B cell (primary cell): ENCODE results near the gene EID2. TPM values are rescaled to one million over a fixed set of nuclear protein-coding genes. Genes with fewer than 3 reads are reported as not detected.

ENCODE experiments used
- ATAC-seq: fragments of 200-7000 bp; cut with Tn5 transposase; one replicate; pipeline ENCODE4 v1.10.0; 2021; ENCODE audit warnings: low read depth, mild to moderate bottlenecking, moderate number of reproducible peaks, moderate library complexity
- CTCF ChIA-PET: fragments of 350-600 bp; sonication (Branson Sonifier 250); formaldehyde crosslinking; loops from one replicate; lab custom pipeline; 2021; ENCODE audit warnings: antibody characterized with exemption, inconsistent platforms; lab: Charles Lee
- POLR2A ChIA-PET: fragments of 350-600 bp; sonication (Branson Sonifier 250); formaldehyde crosslinking; loops from one replicate; lab custom pipeline; 2021; ENCODE audit warnings: antibody characterized with exemption; lab: Charles Lee
- DNase-seq: peaks from one replicate; pipeline ENCODE4 v3.0.0; 2013
- H2AFZ ChIP-seq: 2 replicates; pipeline ENCODE4 v1.6.1; 2012; ENCODE audit warnings: mild to moderate bottlenecking, low read depth, low read length; ENCODE audit not compliant: insufficient read depth, poor library complexity, severe bottlenecking
- H3K27ac ChIP-seq, 2 donors: 1 replicate in 1 of 2; 2 replicates in 1 of 2; pipeline ENCODE4 v1.5.1; 2012 to 2013; ENCODE audit warnings: low read length in 2 of 2, mild to moderate bottlenecking in 2 of 2, moderate library complexity in 1 of 2
- H3K27me3 ChIP-seq, 4 experiments: fragments of 200-600 bp in 1 of 4; sonication (generic) in 1 of 4; replicated peaks in 1 of 4; 1 replicate in 2 of 4; 2 replicates in 2 of 4; pipeline versions ENCODE4 v1.6.1 to v1.7.0; 2013 to 2016; ENCODE audit warnings: low read length in 3 of 4, mild to moderate bottlenecking in 2 of 4, mixed read lengths in 1 of 4, moderate library complexity in 1 of 4; ENCODE audit not compliant: insufficient read depth in 4 of 4, control insufficient read depth in 3 of 4; ENCODE audit errors: control extremely low read depth in 1 of 4
- H3K36me3 ChIP-seq, 2 experiments: replicated peaks in 1 of 2; 1 replicate in 1 of 2; 2 replicates in 1 of 2; pipeline versions ENCODE4 v1.6.1 to v1.7.1; 2013; ENCODE audit warnings: low read length in 1 of 2; ENCODE audit not compliant: insufficient read depth in 2 of 2, control insufficient read depth in 1 of 2; ENCODE audit errors: control extremely low read depth in 1 of 2, extremely low read depth in 1 of 2
- H3K4me1 ChIP-seq, 2 donors: fragments of 200-600 bp in 1 of 2; sonication (generic) in 1 of 2; 1 replicate in 1 of 2; 2 replicates in 1 of 2; pipeline versions ENCODE4 v1.5.1 to v1.6.1; 2013 to 2017; ENCODE audit warnings: low read length in 2 of 2; ENCODE audit not compliant: control insufficient read depth in 2 of 2, insufficient read depth in 2 of 2
- H3K4me2 ChIP-seq: replicated peaks from 2 replicates; pipeline ENCODE3; 2012; ENCODE audit warnings: mild to moderate bottlenecking, low read depth, low read length; ENCODE audit not compliant: poor library complexity, severe bottlenecking
- H3K4me3 ChIP-seq, 5 experiments: fragments of 200-600 bp in 1 of 5; sonication (generic) in 1 of 5; 1 replicate in 3 of 5; 2 replicates in 2 of 5; pipeline versions ENCODE4 v1.5.1 to v1.7.0; 2011 to 2016; ENCODE audit warnings: low read length in 4 of 5, mild to moderate bottlenecking in 4 of 5, low read depth in 2 of 5, control low read depth in 1 of 5, moderate library complexity in 1 of 5; ENCODE audit not compliant: insufficient read depth in 1 of 5; ENCODE audit errors: control extremely low read depth in 1 of 5, extremely low read depth in 1 of 5
- H3K79me2 ChIP-seq: fragments of 200-600 bp; sonication (generic); one replicate; pipeline ENCODE4 v1.6.0; 2016; ENCODE audit warnings: low read length; ENCODE audit not compliant: control insufficient read depth, insufficient read depth
- H3K9ac ChIP-seq: fragments of 200-600 bp; sonication (generic); 2 replicates; pipeline ENCODE4 v1.6.1; 2017; ENCODE audit warnings: mild to moderate bottlenecking, low read length, moderate library complexity
- H3K9me3 ChIP-seq, 3 donors: one replicate each; pipeline versions ENCODE4 v1.6.1 to v1.7.1; 2013; ENCODE audit warnings: low read length in 2 of 3; ENCODE audit not compliant: control insufficient read depth in 2 of 3, insufficient read depth in 1 of 3; ENCODE audit errors: control extremely low read depth in 1 of 3
- H4K20me1 ChIP-seq: 2 replicates; pipeline ENCODE4 v1.6.0; 2012; ENCODE audit warnings: mild to moderate bottlenecking, low read length; ENCODE audit not compliant: insufficient read depth, control insufficient read depth, poor library complexity, severe bottlenecking
- H3K27ac Mint-ChIP-seq: one replicate; pipeline ENCODE4 v1.8.0; 2021; ENCODE audit warnings: mixed read lengths
- H3K27me3 Mint-ChIP-seq: one replicate; pipeline ENCODE4 v1.8.0; 2021; ENCODE audit warnings: mixed read lengths
- H3K4me1 Mint-ChIP-seq: one replicate; pipeline ENCODE4 v1.8.0; 2021; ENCODE audit warnings: mixed read lengths
- H3K4me3 Mint-ChIP-seq: one replicate; pipeline ENCODE4 v1.8.0; 2021; ENCODE audit warnings: mixed read lengths
- H3K9me3 Mint-ChIP-seq: one replicate; pipeline ENCODE4 v1.8.0; 2022; ENCODE audit warnings: mixed read lengths; ENCODE audit not compliant: insufficient read depth
- EZH2 ChIP-seq: IDR thresholded peaks from 2 replicates; pipeline ENCODE4 v1.6.1; 2012; ENCODE audit warnings: borderline replicate concordance, low read depth, mild to moderate bottlenecking, moderate library complexity, low read length; ENCODE audit not compliant: insufficient read depth, poor library complexity, severe bottlenecking
- WGBS: methylation state at CpG from one replicate; pipeline ENCODE4 v1.1.5; 2013; ENCODE audit warnings: missing lambda C conversion rate; ENCODE audit not compliant: insufficient coverage; 5-methylcytosine and 5-hydroxymethylcytosine counted together
- intact Hi-C: fragments of 100-400 bp; cut with micrococcal nuclease; formaldehyde crosslinking; loops from one replicate; pipeline ENCODE4 v1.10.0; 2022
- polyA plus RNA-seq: library from polyadenylated mRNA; depleted of rRNA; stranded (reverse); fragments of >200 nt; gene quantifications from 2 replicates; pipeline ENCODE4 v1.2.3, GENCODE V29; 2012
- total RNA-seq, 2 donors: library from RNA; stranded (reverse); fragments of 120-200 nt in 1 of 2; gene quantifications; 1 replicate in 1 of 2; 2 replicates in 1 of 2; pipeline versions ENCODE4 v1.2.3 to v1.2.4, GENCODE V29; 2013 to 2022
- TF ChIP-seq, protein P1 (sequence below): fragments of 200-600 bp; IDR thresholded peaks from one replicate; pipeline ENCODE4 v1.8.0; 2022; ENCODE audit warnings: antibody characterized with exemption, mild to moderate bottlenecking

Gene EID2
- total and polyA plus RNA-seq, 2 donors (not counting 1 experiment from before 2014, with no cell fraction given), result 6.2 to 14.1 TPM

DNA sequence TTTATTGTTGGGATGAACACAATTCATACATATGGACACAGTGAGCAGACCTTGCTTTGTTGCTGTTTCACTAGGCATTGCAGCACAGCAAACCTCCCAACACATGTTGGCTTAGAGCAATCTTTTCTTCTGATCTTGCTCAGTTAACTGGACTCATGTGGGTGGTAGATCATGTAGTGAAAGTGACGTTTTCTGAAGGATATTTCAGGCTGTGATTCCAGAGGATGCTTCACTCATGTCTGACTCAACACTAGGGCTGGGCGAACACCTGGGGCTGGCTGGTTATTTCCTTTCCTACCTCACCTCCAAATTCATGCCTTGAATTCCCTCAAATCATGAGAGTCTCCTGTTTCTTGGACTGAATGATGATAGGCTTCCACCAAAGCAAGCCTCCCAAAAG lies 48.1 kb upstream of the EID2 start:
- H3K27me3 ChIP-seq, result peaks cover 0 to 33% (median 5%) of the 10 kb centered on the region in 4 experiments
- Mint-ChIP-seq H3K9me3 (no peaks in the 10 kb centered on the region), H3K4me1 (no peaks in the 10 kb centered on the region), H3K4me3 (no peak overlapping the region), H3K27me3 (peaks cover 33% of the 10 kb centered on the region), H3K27ac (no peak overlapping the region)
- DNase-seq, result no peak
- H3K4me2 ChIP-seq, result no peak overlapping the region
- no peaks in the 10 kb centered on the region for H4K20me1 ChIP-seq
- intact Hi-C loops, result no loop called here
- ATAC-seq, result no peak
- no peaks in the 10 kb centered on the region for H3K79me2 ChIP-seq
- CTCF ChIA-PET, result no interaction called here
- H3K4me1 ChIP-seq, result peaks cover 0 to 4% of the 10 kb centered on the region in 2 donors
- POLR2A ChIA-PET, result no interaction called here
- no peaks in the 10 kb centered on the region for H3K9me3 ChIP-seq
- no peak overlapping the region for H3K4me3 ChIP-seq
- no peak for TF ChIP-seq EZH2
- TF ChIP-seq, protein P1, sequence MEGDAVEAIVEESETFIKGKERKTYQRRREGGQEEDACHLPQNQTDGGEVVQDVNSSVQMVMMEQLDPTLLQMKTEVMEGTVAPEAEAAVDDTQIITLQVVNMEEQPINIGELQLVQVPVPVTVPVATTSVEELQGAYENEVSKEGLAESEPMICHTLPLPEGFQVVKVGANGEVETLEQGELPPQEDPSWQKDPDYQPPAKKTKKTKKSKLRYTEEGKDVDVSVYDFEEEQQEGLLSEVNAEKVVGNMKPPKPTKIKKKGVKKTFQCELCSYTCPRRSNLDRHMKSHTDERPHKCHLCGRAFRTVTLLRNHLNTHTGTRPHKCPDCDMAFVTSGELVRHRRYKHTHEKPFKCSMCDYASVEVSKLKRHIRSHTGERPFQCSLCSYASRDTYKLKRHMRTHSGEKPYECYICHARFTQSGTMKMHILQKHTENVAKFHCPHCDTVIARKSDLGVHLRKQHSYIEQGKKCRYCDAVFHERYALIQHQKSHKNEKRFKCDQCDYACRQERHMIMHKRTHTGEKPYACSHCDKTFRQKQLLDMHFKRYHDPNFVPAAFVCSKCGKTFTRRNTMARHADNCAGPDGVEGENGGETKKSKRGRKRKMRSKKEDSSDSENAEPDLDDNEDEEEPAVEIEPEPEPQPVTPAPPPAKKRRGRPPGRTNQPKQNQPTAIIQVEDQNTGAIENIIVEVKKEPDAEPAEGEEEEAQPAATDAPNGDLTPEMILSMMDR, result no peak
- H3K9ac ChIP-seq, result no peak overlapping the region
- no peaks in the 10 kb centered on the region for H3K36me3 ChIP-seq
- WGBS, result 86% methylated on average over 1 of the region's 2 CpGs
- H3K27ac ChIP-seq, result no peak overlapping the region
- H2AFZ ChIP-seq, result no peak overlapping the region

DNA sequence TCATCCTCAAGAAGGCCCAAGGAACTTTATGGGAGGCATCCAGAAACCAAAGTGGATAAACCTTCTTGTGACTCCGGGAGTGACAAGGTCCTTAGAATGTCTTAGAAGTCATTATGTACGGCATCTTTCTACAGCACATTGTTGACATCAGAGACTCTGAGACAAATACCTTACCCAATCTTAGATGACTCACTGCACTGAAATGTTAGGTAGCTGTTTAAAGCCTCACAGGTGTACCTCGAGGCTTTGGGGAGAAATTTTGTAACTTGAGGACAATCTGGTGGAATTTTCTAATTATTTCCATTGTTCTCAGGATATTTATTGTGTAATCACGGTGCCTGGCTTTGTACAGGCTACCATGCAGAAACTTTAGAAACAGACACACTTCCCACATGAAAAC lies 47.5 kb upstream of the EID2 start:
- CTCF ChIA-PET, result no interaction called here

More for the DNA sequence above, 47.5 kb upstream of the EID2 start:
- POLR2A ChIA-PET, result no interaction called here
- Histone ChIP-seq H3K4me1 (peaks cover 0 to 6% of the 10 kb centered on the region in 2 donors), H3K9me3 (no peaks in the 10 kb centered on the region), H3K36me3 (no peaks in the 10 kb centered on the region), H2AFZ (no peak overlapping the region), H3K27ac (no peak overlapping the region), H3K4me2 (no peak overlapping the region), H3K4me3 (no peak overlapping the region), H4K20me1 (no peaks in the 10 kb centered on the region), H3K9ac (no peak overlapping the region), H3K79me2 (no peaks in the 10 kb centered on the region), H3K27me3 (peaks cover 0 to 33% (median 6%) of the 10 kb centered on the region in 4 experiments)
- no CpG with 5 or more reads among the region's 4 CpGs for WGBS
- Mint-ChIP-seq H3K9me3 (no peaks in the 10 kb centered on the region), H3K4me1 (no peaks in the 10 kb centered on the region), H3K27ac (no peak overlapping the region), H3K4me3 (no peak overlapping the region), H3K27me3 (peaks cover 33% of the 10 kb centered on the region)
- no peak for TF ChIP-seq EZH2
- TF ChIP-seq, protein P1, result no peak
- DNase-seq (no peak), ATAC-seq (no peak)
- intact Hi-C loops, result no loop called here
